Measurements from ENCODE around the gene SLIT3. TPM values are rescaled to one million over a fixed set of nuclear protein-coding genes. Genes with fewer than 3 reads are reported as not detected.

Gene SLIT3
- total RNA-seq, 1 experiment from 2014 or later: 0.10 TPM

GRCh38 chr5:169336242-169336641, 35.3 kb upstream of the SLIT3 start:
- no peaks in the 10 kb centered on the region for H3K9me2 ChIP-seq (ENCODE audit: insufficient read depth)

More at GRCh38 chr5:169336242-169336641, 35.3 kb upstream of the SLIT3 start:
- CTCF ChIA-PET: no interaction called here
- H4K20me1 ChIP-seq (ENCODE audit: insufficient read depth): no peaks in the 10 kb centered on the region
- no peaks in the 10 kb centered on the region for H3K9me3 ChIP-seq (ENCODE audit: control insufficient read depth in 1 of 2, insufficient read depth in 1 of 2, low read depth in 1 of 2, low read length in 2 of 2)
- H3K4me2 ChIP-seq (ENCODE audit: low read length): no peak overlapping the region
- no peaks in the 10 kb centered on the region for H3K79me2 ChIP-seq (ENCODE audit: insufficient read depth, low read length)
- POLR2A ChIA-PET: no interaction called here
- no peak overlapping the region for H3K9ac ChIP-seq (ENCODE audit: low read length)
- DNase-seq (ENCODE audit: low read depth, low spot score): no peak
- intact Hi-C loops (cut with micrococcal nuclease): no loop called here
- no TSS peak for BruUV-seq (replicated peaks)
- H2AFZ ChIP-seq (ENCODE audit: low read depth, low read length, poor library complexity, severe bottlenecking): no peak overlapping the region
- RAD21 ChIA-PET (ENCODE audit: low non-redundant PET in 1 of 2, low total read pairs in 2 of 2, uncharacterized antibody in 2 of 2, unreplicated experiment in 2 of 2): no interaction called here
- no peaks in the 10 kb centered on the region for H3K4me1 ChIP-seq (ENCODE audit: control insufficient read depth in 1 of 2, insufficient read depth in 2 of 2, low read length in 2 of 2)
- no peak overlapping the region for H3K27ac ChIP-seq (ENCODE audit: low read depth, low read length)
- TF ChIP-seq CBX3 (IDR thresholded peaks at IDR 0.05; ENCODE audit: low read depth): no peak
- TF ChIP-seq, protein P1, sequence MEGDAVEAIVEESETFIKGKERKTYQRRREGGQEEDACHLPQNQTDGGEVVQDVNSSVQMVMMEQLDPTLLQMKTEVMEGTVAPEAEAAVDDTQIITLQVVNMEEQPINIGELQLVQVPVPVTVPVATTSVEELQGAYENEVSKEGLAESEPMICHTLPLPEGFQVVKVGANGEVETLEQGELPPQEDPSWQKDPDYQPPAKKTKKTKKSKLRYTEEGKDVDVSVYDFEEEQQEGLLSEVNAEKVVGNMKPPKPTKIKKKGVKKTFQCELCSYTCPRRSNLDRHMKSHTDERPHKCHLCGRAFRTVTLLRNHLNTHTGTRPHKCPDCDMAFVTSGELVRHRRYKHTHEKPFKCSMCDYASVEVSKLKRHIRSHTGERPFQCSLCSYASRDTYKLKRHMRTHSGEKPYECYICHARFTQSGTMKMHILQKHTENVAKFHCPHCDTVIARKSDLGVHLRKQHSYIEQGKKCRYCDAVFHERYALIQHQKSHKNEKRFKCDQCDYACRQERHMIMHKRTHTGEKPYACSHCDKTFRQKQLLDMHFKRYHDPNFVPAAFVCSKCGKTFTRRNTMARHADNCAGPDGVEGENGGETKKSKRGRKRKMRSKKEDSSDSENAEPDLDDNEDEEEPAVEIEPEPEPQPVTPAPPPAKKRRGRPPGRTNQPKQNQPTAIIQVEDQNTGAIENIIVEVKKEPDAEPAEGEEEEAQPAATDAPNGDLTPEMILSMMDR (IDR thresholded peaks at IDR 0.05 in 2 of 3, conservative IDR thresholded peaks at IDR 0.05 in 1 of 3; ENCODE audit: borderline replicate concordance in 1 of 3, insufficient read depth in 1 of 3, low read depth in 2 of 3, low read length in 2 of 3): no peak
- TF ChIP-seq RAD21 (IDR thresholded peaks at IDR 0.05; ENCODE audit: low read depth): no peak
- TF ChIP-seq YY1 (IDR thresholded peaks at IDR 0.05; ENCODE audit: extremely low read depth, insufficient replicate concordance, low read depth, low read length): no peak
- TF ChIP-seq, protein P2, sequence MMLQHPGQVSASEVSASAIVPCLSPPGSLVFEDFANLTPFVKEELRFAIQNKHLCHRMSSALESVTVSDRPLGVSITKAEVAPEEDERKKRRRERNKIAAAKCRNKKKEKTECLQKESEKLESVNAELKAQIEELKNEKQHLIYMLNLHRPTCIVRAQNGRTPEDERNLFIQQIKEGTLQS (IDR thresholded peaks at IDR 0.05): no peak
- no peak for TF ChIP-seq POLR2A (IDR thresholded peaks at IDR 0.05; ENCODE audit: borderline replicate concordance, extremely low read depth, insufficient read depth, insufficient read length)
- TF ChIP-seq, protein P3, sequence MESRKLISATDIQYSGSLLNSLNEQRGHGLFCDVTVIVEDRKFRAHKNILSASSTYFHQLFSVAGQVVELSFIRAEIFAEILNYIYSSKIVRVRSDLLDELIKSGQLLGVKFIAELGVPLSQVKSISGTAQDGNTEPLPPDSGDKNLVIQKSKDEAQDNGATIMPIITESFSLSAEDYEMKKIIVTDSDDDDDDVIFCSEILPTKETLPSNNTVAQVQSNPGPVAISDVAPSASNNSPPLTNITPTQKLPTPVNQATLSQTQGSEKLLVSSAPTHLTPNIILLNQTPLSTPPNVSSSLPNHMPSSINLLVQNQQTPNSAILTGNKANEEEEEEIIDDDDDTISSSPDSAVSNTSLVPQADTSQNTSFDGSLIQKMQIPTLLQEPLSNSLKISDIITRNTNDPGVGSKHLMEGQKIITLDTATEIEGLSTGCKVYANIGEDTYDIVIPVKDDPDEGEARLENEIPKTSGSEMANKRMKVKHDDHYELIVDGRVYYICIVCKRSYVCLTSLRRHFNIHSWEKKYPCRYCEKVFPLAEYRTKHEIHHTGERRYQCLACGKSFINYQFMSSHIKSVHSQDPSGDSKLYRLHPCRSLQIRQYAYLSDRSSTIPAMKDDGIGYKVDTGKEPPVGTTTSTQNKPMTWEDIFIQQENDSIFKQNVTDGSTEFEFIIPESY (IDR thresholded peaks at IDR 0.05; ENCODE audit: extremely low read depth, insufficient replicate concordance, low read length): no peak
- H3K36me3 ChIP-seq (ENCODE audit: control insufficient read depth in 1 of 2, insufficient read depth in 2 of 2, low read length in 2 of 2): no peaks in the 10 kb centered on the region
- no peak overlapping the region for H3K4me3 ChIP-seq (replicated peaks in 1 of 2; ENCODE audit: low read depth in 1 of 2, low read length in 2 of 2)
- ATAC-seq: no peak
- no peaks in the 10 kb centered on the region for H3K27me3 ChIP-seq (ENCODE audit: insufficient read depth, low read length)

Measured in HCT116 (cell line).